GM19193 (cell line): ENCODE results near the gene CC2D1A.

ENCODE experiments used
- POLR2A ChIP-seq: IDR thresholded peaks from 4 replicates; pipeline ENCODE4 v1.6.1; 2011; ENCODE audit not compliant: insufficient read depth, insufficient read length; ENCODE audit errors: extremely low read depth

The CC2D1A gene

GRCh38 chr19:13935765-13936510, 29.9 kb downstream of the CC2D1A start:
- TF ChIP-seq POLR2A = no peak

DNA sequence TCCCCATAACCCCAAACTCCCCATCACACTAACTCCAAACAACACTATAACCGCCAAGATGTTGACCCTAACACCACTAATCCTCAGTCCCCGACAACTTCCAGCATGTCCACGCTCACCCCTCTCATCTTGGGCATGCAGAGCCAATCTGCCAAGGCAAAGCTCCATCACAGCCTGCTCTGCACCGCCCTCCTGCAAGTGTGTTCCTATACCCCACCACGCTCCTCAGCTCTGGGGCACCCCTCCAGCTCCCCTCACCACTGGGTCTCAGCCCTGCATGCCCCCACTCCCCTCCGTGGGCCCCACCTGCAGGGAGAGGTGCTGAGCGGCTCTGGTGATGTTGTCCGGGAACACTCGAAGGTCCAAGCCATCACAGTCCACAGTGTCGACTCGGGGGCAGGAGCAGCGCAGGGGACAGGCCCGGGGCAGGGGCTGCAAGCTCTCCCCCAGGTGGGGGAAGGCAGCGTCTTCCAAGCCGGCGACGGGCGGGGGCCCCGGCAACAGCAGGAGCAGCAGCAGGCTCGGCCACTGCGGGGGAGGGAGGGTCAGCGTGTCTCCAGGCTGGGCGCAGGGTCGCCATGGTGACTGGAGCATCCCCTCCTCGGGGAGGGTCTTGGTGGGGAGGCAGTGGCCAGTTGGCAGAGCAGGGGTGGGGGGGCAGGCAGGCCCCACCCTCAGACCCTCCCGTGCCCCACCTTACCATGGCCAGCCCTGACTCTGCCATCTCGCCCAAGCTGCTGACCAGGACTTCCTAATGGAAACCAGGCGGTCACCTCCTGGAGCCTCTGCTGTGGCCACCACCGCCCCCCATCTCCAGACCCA, 31.7 kb downstream of the CC2D1A start:
- no peak for TF ChIP-seq POLR2A

- TF ChIP-seq POLR2A = no peak
Observed at GRCh38 chr19:13938301-13939064, 32.5 kb downstream of the CC2D1A start, which contains the start of gene PODNL1. Gene PODNL1, minus strand, starts transcription at chr19:13938417. Its CDS starts 236 bp downstream, at chr19:13938181.

DNA sequence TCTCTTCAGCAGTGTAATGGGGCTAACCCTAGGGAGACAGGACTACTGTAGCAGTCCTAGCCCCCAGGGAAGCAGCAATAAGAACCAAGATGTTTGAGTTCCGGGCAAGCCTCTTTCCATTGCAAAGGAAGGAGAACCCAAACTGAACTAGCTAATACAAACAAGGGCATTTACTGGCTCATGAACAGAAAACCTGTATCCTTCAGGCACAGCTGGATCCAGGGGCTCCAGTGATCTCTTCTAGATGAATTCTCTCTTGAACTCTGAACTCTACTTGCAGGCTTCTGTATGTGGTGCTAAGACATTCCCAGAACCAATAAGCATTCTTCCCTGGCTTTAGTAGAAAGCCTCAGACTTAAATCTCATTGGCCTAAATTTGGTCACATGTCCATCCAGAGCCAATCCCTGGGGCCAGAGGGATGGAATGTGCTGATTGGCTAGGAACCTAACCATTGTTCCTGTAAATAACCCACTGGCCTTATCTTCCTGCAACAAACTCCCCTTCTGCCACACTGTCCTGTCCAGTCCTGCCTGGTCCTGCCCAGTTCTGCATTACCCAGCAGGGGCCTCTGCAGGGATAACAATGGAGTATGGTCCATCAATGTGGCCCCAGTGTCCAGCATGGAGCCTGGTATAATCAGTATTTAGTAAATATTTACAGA, 36.2 kb downstream of the CC2D1A start:
- no peak for TF ChIP-seq POLR2A

GRCh38 chr19:13946414-13946813, 40.4 kb downstream of the CC2D1A start:
- no peak for TF ChIP-seq POLR2A

GRCh38 chr19:13951043-13951442, 45.0 kb downstream of the CC2D1A start:
- no peak for TF ChIP-seq POLR2A

DNA sequence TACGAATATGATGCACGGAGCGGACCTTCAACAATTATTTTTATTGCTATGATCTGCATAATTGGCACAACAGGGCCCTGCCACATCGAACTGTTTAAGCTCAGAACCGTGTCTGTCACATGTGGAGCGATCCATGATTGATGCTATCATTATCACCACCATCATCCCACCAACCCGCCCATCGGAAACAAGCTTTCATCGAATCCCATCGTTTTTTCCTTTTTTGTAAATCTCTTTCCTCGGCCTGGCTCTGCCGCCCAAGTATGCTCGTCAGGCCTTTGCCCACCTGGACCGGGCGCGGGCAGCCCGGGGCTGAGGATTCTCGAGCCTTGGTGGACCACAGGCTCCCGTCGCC, 45.8 kb downstream of the CC2D1A start:
- TF ChIP-seq POLR2A = no peak

DNA sequence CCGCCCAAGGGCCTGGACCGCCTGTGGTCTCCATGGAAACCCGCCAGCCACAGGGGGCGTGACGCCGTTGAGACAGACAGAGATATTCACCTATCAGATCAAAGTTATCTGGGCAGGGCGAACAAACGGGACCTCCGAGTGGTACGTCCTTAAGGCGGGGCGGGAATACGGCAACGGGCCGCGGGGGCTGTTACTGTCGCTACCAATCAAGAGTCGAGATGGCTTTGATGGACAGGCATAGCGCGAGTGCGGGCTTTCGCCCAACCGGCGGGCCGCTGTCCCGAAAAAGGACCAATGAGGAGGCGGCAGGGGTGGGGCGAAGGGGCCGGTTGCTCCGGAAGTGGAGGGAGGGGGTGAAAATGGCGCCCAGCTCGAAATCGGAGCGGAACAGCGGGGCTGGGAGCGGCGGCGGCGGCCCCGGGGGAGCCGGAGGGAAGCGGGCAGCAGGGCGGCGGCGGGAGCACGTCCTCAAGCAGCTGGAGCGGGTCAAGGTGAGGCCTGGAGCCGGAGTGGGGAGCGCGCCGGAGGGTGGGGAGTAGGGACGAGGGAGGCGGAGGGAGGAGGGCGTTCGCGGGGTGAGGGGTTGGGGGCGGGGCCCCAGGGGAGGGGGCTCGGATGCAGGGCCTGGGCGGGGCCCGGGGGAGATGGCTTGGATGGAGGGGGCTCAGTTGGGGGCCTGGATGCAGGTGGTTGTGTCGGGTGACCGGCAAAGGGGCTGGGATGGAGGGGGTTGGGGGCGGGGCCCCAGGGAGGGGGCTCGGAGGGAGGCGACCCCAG, 46.3 kb downstream of the CC2D1A start, which contains the start of gene DCAF15:
Gene DCAF15 (plus strand): TSS at position 356 of the 777 bp plus-strand sequence. CDS start 4 bp downstream, at position 360.
- TF ChIP-seq POLR2A = peak; percentile 78

- no peak for TF ChIP-seq POLR2A
Observed at GRCh38 chr19:13952931-13953531, 47.0 kb downstream of the CC2D1A start.

DNA sequence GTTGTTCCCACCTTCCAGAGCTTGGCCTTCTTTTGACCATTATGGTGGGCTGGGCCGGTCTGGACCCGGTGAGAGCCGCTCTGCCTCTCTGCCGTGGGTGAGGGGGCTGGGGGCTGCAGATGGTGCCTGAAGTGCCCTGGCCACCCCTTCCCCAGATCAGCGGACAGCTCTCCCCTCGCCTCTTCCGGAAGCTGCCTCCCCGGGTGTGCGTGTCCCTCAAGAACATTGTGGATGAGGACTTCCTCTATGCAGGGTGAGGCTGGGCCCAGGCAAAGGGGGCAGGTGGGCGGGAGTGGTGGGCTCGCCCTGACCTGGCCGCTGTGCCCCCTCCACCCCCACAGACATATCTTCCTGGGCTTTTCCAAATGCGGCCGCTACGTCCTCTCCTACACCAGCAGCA, 48.2 kb downstream of the CC2D1A start:
- no peak for TF ChIP-seq POLR2A

- no peak for TF ChIP-seq POLR2A
Observed at GRCh38 chr19:13955662-13956364, 49.8 kb downstream of the CC2D1A start.

DNA sequence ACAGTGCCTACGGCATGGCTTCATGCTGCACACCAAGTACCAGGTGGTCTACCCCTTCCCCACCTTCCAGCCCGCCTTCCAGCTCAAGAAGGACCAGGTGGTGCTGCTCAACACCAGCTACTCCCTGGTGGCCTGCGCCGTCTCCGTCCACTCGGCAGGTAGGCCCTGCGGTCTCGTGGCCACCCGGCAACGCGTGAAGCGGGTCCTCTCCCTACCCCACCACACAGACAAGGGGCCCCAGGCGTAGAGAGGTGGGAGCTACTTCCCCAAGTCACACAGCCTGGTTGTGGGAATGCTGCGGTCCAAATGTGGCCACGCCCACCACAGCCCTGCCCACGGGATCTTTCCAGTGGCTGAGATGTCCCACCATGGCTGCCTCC, 50.4 kb downstream of the CC2D1A start:
- TF ChIP-seq POLR2A = no peak

DNA sequence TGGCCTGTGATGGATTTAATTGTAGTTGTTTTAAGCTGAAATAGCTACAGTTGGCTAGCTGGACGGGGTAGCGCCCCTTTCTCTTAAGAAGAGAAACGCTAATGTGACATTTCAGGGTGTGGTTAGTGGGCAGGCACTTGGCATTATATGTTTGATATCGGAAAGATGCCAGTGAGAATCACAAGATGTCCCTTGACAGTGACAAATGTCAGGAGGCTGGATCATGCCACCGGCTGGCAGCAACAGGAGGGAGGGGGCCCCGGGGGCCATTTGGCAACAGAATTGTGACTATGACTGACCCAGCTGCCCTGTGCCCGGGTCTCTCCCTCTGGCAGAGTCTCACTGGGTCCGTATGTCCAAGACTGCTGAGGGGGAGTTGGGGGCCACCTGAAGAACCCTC, 51.0 kb downstream of the CC2D1A start:
- TF ChIP-seq POLR2A = no peak
